ENCODE results near the gene SLC45A1. TPM values are rescaled to one million over a fixed set of nuclear protein-coding genes. Genes with fewer than 3 reads are reported as not detected.

Gene SLC45A1
- total RNA-seq, 1 donor from 2014 or later: 8.6 TPM

- FAIRE-seq: no peak
- DNase-seq (ENCODE audit: low spot score in 2 of 2): no peak
These were observed 34.0 kb downstream of the SLC45A1 start for GRCh38 chr1:8351693-8352470.

GRCh38 chr1:8352471-8352845 is 34.5 kb downstream of the SLC45A1 start:
- FAIRE-seq (no peak), DNase-seq (ENCODE audit: low spot score in 2 of 2) (no peak)

- FAIRE-seq: no peak
- DNase-seq (ENCODE audit: low spot score in 2 of 2): no peak
These were observed 35.2 kb downstream of the SLC45A1 start for GRCh38 chr1:8352886-8353785.

- FAIRE-seq (no peak), DNase-seq (ENCODE audit: low spot score in 2 of 2) (no peak)
These were observed 36.1 kb downstream of the SLC45A1 start for GRCh38 chr1:8354038-8354437.

GRCh38 chr1:8355439-8356255 is 37.7 kb downstream of the SLC45A1 start:
- FAIRE-seq: no peak
- no peak for DNase-seq (ENCODE audit: low spot score in 2 of 2)

GRCh38 chr1:8356256-8357209 is 38.6 kb downstream of the SLC45A1 start:
- FAIRE-seq (no peak), DNase-seq (ENCODE audit: low spot score in 2 of 2) (no peak)

- FAIRE-seq (no peak), DNase-seq (ENCODE audit: low spot score in 2 of 2) (no peak)
These were observed 39.6 kb downstream of the SLC45A1 start for GRCh38 chr1:8357329-8358101.

- DNase-seq (ENCODE audit: low spot score in 2 of 2): no peak
- no peak for FAIRE-seq
These were observed 40.5 kb downstream of the SLC45A1 start for GRCh38 chr1:8358241-8358896.

- FAIRE-seq: no peak
- DNase-seq (ENCODE audit: low spot score in 2 of 2): no peak
These were observed 41.1 kb downstream of the SLC45A1 start for GRCh38 chr1:8358897-8359616.

- DNase-seq (ENCODE audit: low spot score in 2 of 2) (no peak), FAIRE-seq (no peak)
These were observed 41.9 kb downstream of the SLC45A1 start for GRCh38 chr1:8359617-8360481.

- no peak for FAIRE-seq
- no peak for DNase-seq (ENCODE audit: low spot score in 2 of 2)
These were observed 42.7 kb downstream of the SLC45A1 start for GRCh38 chr1:8360493-8361197.

- no peak for DNase-seq (ENCODE audit: low spot score in 2 of 2)
- no peak for FAIRE-seq
These were observed 43.4 kb downstream of the SLC45A1 start for GRCh38 chr1:8361198-8361849.

GRCh38 chr1:8362701-8363101 is 44.8 kb downstream of the SLC45A1 start:
- DNase-seq (ENCODE audit: low spot score in 2 of 2) (no peak), FAIRE-seq (no peak)

- no peak for DNase-seq (ENCODE audit: low spot score in 2 of 2)
- no peak for FAIRE-seq
These were observed 45.4 kb downstream of the SLC45A1 start for GRCh38 chr1:8363186-8363766.

GRCh38 chr1:8363767-8364301 is 45.9 kb downstream of the SLC45A1 start:
- DNase-seq (ENCODE audit: low spot score in 2 of 2) (no peak), FAIRE-seq (no peak)
